ENCODE measurements around the gene GMFB. TPM values are rescaled to one million over a fixed set of nuclear protein-coding genes. Genes with fewer than 3 reads are reported as not detected.

The GMFB gene
- total RNA-seq, 1 experiment from 2014 or later = 79.2 TPM

GRCh38 chr14:54515670-54516069 lies 26.9 kb upstream of the GMFB start:
- H3K4ac ChIP-seq (ENCODE audit: low read depth, low read length) = no peak overlapping the region
- no peak overlapping the region for H2BK20ac ChIP-seq (ENCODE audit: low read depth, low read length, poor library complexity, severe bottlenecking)
- H3K79me2 ChIP-seq (ENCODE audit: insufficient read depth, low read length) = peaks cover 15% of the 10 kb centered on the region; the same call in 1 of the 2 replicates
- H3K9me3 ChIP-seq (ENCODE audit: control insufficient read depth, low read depth, low read length) = no peaks in the 10 kb centered on the region
- H3K4me2 ChIP-seq (ENCODE audit: insufficient read depth, insufficient read length, low read length) = no peak overlapping the region
- no peak overlapping the region for H3K23ac ChIP-seq (ENCODE audit: insufficient read length, low read depth, low read length)
- no peaks in the 10 kb centered on the region for H3K4me1 ChIP-seq (ENCODE audit: insufficient read depth, low read length)
- H2AK5ac ChIP-seq (ENCODE audit: insufficient read length, low read length) = no peak overlapping the region
- no CpG with 5 or more reads among the region's 1 CpG for WGBS (ENCODE audit: extremely low coverage, insufficient read length, low lambda C conversion rate)
- no peak overlapping the region for H2AFZ ChIP-seq (ENCODE audit: low read length)
- no peak overlapping the region for H4K8ac ChIP-seq (replicated peaks; ENCODE audit: insufficient read length, low read depth, low read length)
- no peak overlapping the region for H3K9ac ChIP-seq (ENCODE audit: extremely low read depth, insufficient read length, low read length)
- Mint-ChIP-seq H3K27ac (no peak overlapping the region), H3K4me1 (peaks cover 10 to 14% of the 10 kb centered on the region in 2 experiments), H3K36me3 (ENCODE audit: insufficient read depth in 1 of 3, low read depth in 3 of 3) (peaks cover 26 to 37% (median 31%) of the 10 kb centered on the region in 3 experiments), H3K27me3 (ENCODE audit: low read depth) (no peaks in the 10 kb centered on the region), H3K9me3 (peaks cover 10 to 12% of the 10 kb centered on the region in 2 experiments), H3K4me3 (no peak overlapping the region)
- H3K27me3 ChIP-seq (ENCODE audit: insufficient read depth, low read length) = no peaks in the 10 kb centered on the region
- no peak overlapping the region for H3K18ac ChIP-seq (ENCODE audit: insufficient read length, low read depth, low read length)
- no peak overlapping the region for H2BK5ac ChIP-seq (ENCODE audit: insufficient read length, low read length)
- H4K5ac ChIP-seq (ENCODE audit: insufficient read length, low read depth, low read length) = no peak overlapping the region
- no peak overlapping the region for H2BK120ac ChIP-seq (ENCODE audit: low read depth, low read length, poor library complexity, severe bottlenecking)
- H3K27ac ChIP-seq (ENCODE audit: insufficient read length, low read depth, low read length) = no peak overlapping the region
- no peaks in the 10 kb centered on the region for H4K20me1 ChIP-seq (ENCODE audit: control insufficient read depth, insufficient read depth, insufficient read length)
- H2BK12ac ChIP-seq (ENCODE audit: insufficient read length, low read depth, low read length) = no peak overlapping the region
- H3K14ac ChIP-seq (ENCODE audit: insufficient read depth, low read length) = no peak overlapping the region
- no peak overlapping the region for H3K56ac ChIP-seq (ENCODE audit: insufficient read length, low read depth, low read length)
- no peak overlapping the region for H2BK15ac ChIP-seq (ENCODE audit: low read depth, low read length)
- no peak overlapping the region for H4K91ac ChIP-seq (ENCODE audit: insufficient read length, low read depth, low read length)
- DNase-seq = no peak
- no peak overlapping the region for H3T11ph ChIP-seq (ENCODE audit: low read length)
- TF ChIP-seq CTCF (conservative IDR thresholded peaks at IDR 0.05) = no peak
- peaks cover 2% of the 10 kb centered on the region for H3K23me2 ChIP-seq (ENCODE audit: insufficient read length, low read depth, low read length, poor library complexity, severe bottlenecking)
- peaks cover 10% of the 10 kb centered on the region for H3K79me1 ChIP-seq (ENCODE audit: insufficient read depth, low read depth, low read length, poor library complexity, severe bottlenecking)
